Panc1 (cell line): ENCODE measurements around the gene RNF169. TPM values are rescaled to one million over a fixed set of nuclear protein-coding genes. Genes with fewer than 3 reads are reported as not detected.

Experiments used
- ATAC-seq: fragments of 200-7000 bp; cut with Tn5 transposase; 2 replicates; pipeline ENCODE4 v1.9.1; 2020; ENCODE audit warnings: mild to moderate bottlenecking, moderate library complexity
- BruUV-seq: library from RNA; stranded (reverse); fragments of 400-500 nt; replicated peaks from 2 replicates; lab custom pipeline; 2021; lab: Mats Ljungman, UMichigan
- CTCF ChIA-PET: fragments of 300-600 bp; sonication (Branson Sonifier 250); formaldehyde crosslinking; loops from one replicate; lab custom pipeline; 2022; ENCODE audit warnings: antibody characterized with exemption; lab: Charles Lee
- POLR2A ChIA-PET: fragments of 300-600 bp; sonication (Branson Sonifier 250); formaldehyde crosslinking; loops from one replicate; lab custom pipeline; 2022; ENCODE audit warnings: antibody characterized with exemption; lab: Charles Lee
- DNase-seq: peaks from one replicate; pipeline ENCODE4 v3.0.0-alpha.2; 2010; ENCODE audit warnings: low read depth, low spot score
- H3K27ac ChIP-seq: 2 replicates; pipeline ENCODE4 v1.5.1; 2011; ENCODE audit warnings: mild to moderate bottlenecking, low read length, inconsistent platforms
- H3K27me3 ChIP-seq: fragments of 200-500 bp; sonication (Bioruptor generic); 2 replicates; pipeline ENCODE4 v1.6.0; 2014; ENCODE audit warnings: low read length, inconsistent platforms; ENCODE audit not compliant: control insufficient read depth, insufficient read depth
- H3K36me3 ChIP-seq: fragments of 200-500 bp; sonication (Bioruptor generic); 2 replicates; pipeline ENCODE4 v1.5.1; 2014; ENCODE audit warnings: inconsistent platforms, mild to moderate bottlenecking, low read length, moderate library complexity; ENCODE audit not compliant: control insufficient read depth, insufficient read depth
- H3K4me1 ChIP-seq: 2 replicates; pipeline ENCODE4 v1.5.1; 2011; ENCODE audit warnings: inconsistent platforms, mild to moderate bottlenecking, low read length, moderate library complexity; ENCODE audit not compliant: control insufficient read depth, insufficient read depth
- H3K4me3 ChIP-seq, 2 experiments: 2 replicates each; pipeline ENCODE4 v1.5.1; 2011 to 2012; ENCODE audit warnings: low read depth in 2 of 2, low read length in 2 of 2, mild to moderate bottlenecking in 2 of 2, inconsistent platforms in 1 of 2, moderate library complexity in 1 of 2
- H3K9me3 ChIP-seq: fragments of 200-500 bp; sonication (Bioruptor generic); 2 replicates; pipeline ENCODE4 v1.5.1; 2014; ENCODE audit warnings: low read depth, mild to moderate bottlenecking, inconsistent platforms, low read length, moderate library complexity; ENCODE audit not compliant: control insufficient read depth, insufficient read depth
- CTCF ChIP-seq: fragments of 450-650 bp; IDR thresholded peaks from 2 replicates; pipeline ENCODE4 v1.5.1; 2017; ENCODE audit warnings: mild to moderate bottlenecking
- POLR2AphosphoS5 ChIP-seq: IDR thresholded peaks from 2 replicates; pipeline ENCODE4 v1.6.1; 2012; ENCODE audit warnings: mild to moderate bottlenecking, low read depth, low read length, moderate library complexity
- REST ChIP-seq, 2 experiments: IDR thresholded peaks; 2 replicates each; pipeline ENCODE4 v1.6.1; 2011 to 2012; ENCODE audit warnings: low read depth in 2 of 2, control low read depth in 1 of 2, low read length in 1 of 2, mild to moderate bottlenecking in 1 of 2, moderate library complexity in 1 of 2; ENCODE audit not compliant: insufficient read depth in 1 of 2
- SIN3A ChIP-seq: IDR thresholded peaks from 2 replicates; pipeline ENCODE4 v1.6.1; 2012; ENCODE audit warnings: low read depth, mild to moderate bottlenecking, low read length, moderate library complexity, borderline replicate concordance; ENCODE audit not compliant: insufficient read depth
- TCF7L2 ChIP-seq: IDR thresholded peaks from 2 replicates; pipeline ENCODE4 v1.6.1; 2011; ENCODE audit warnings: mild to moderate bottlenecking, low read depth, low read length, inconsistent platforms
- in situ Hi-C: cut with HindIII; loops from 2 replicates; pipeline ENCODE4 v1.10.0; 2016; ENCODE audit warnings: low sequenced_read_pairs, low pct_unique_long_range_greater_than_20kb
- intact Hi-C: fragments of 100-400 bp; cut with micrococcal nuclease; formaldehyde crosslinking; loops from one replicate; pipeline ENCODE4 v1.10.0; 2022; ENCODE audit not compliant: unreplicated experiment
- total RNA-seq: library from RNA; stranded (reverse); gene quantifications from one replicate; pipeline ENCODE4 v1.2.1, GENCODE V29; 2021; ENCODE audit not compliant: unreplicated experiment

The RNF169 gene
- total RNA-seq, 1 experiment from 2014 or later: 23.6 TPM

GRCh38 chr11:74720596-74721478, 27.8 kb upstream of the RNF169 start:
- no peak for TF ChIP-seq POLR2AphosphoS5
- TF ChIP-seq CTCF: no peak
- TF ChIP-seq SIN3A: no peak
- TF ChIP-seq TCF7L2: no peak
- TF ChIP-seq REST (IDR thresholded peaks at IDR 0.05; ENCODE audit: insufficient read depth in 1 of 2, low read depth in 2 of 2, low read length in 1 of 2): no peak
- DNase-seq (no peak), ATAC-seq (no peak)
- H3K4me3 ChIP-seq: no peak overlapping the region
- ChIA-PET CTCF (interaction anchor here (1.4 to 2.0 kb wide), 2 partner anchors 18 to 20 kb away, joined by 3 to 6 read pairs; no protein-coding TSS in a partner anchor), POLR2A (no interaction called here)
- BruUV-seq: no TSS peak
- H3K9me3 ChIP-seq: no peaks in the 10 kb centered on the region
- H3K4me1 ChIP-seq: no peaks in the 10 kb centered on the region
- peaks cover 15% of the 10 kb centered on the region; the same call in 1 of the 2 replicates for H3K27me3 ChIP-seq
- in situ Hi-C loops (no loop called here), intact Hi-C loops (loop anchor here (10.0 kb wide), 1 partner anchor 86 kb away; no protein-coding TSS in a partner anchor)
- H3K27ac ChIP-seq: no peak overlapping the region
- H3K36me3 ChIP-seq: no peaks in the 10 kb centered on the region

- CTCF ChIA-PET: interaction anchor here (2.0 kb wide), 1 partner anchor 19 kb away, joined by 6 read pairs; no protein-coding TSS in a partner anchor
- ATAC-seq: no peak
- no peak for TF ChIP-seq POLR2AphosphoS5
- no peak for TF ChIP-seq CTCF
- no peak for TF ChIP-seq TCF7L2
- TF ChIP-seq REST (IDR thresholded peaks at IDR 0.05; ENCODE audit: insufficient read depth in 1 of 2, low read depth in 2 of 2, low read length in 1 of 2): no peak
- no peak for TF ChIP-seq SIN3A
- POLR2A ChIA-PET: no interaction called here
- no TSS peak for BruUV-seq
- peaks cover 21% of the 10 kb centered on the region; the same call in 1 of the 2 replicates for H3K27me3 ChIP-seq
- no peak for DNase-seq
- intact Hi-C loops (loop anchor here (10.0 kb wide), 1 partner anchor 87 kb away; no protein-coding TSS in a partner anchor), in situ Hi-C loops (no loop called here)
- H3K36me3 ChIP-seq: no peaks in the 10 kb centered on the region
- H3K4me3 ChIP-seq: no peak overlapping the region
- no peaks in the 10 kb centered on the region for H3K4me1 ChIP-seq
- H3K9me3 ChIP-seq: no peaks in the 10 kb centered on the region
- H3K27ac ChIP-seq: no peak overlapping the region
Observed at GRCh38 chr11:74721479-74721835, 27.2 kb upstream of the RNF169 start.
